ENCODE data around the gene UBE2D2.

- TF ChIP-seq CTCF (IDR thresholded peaks at IDR 0.05 in 4 of 5, conservative IDR thresholded peaks at IDR 0.05 in 1 of 5) (no peak), POLR2A (IDR thresholded peaks at IDR 0.05) (peak; percentile 42 to 45)
These were observed 78.7 kb downstream of the UBE2D2 start for GRCh38 chr5:139639619-139640380.

All from gastrocnemius medialis (tissue), 4 donors.